ENCODE data around the gene COX5A. TPM values are rescaled to one million over a fixed set of nuclear protein-coding genes. Genes with fewer than 3 reads are reported as not detected.

COX5A gene
- total and polyA plus RNA-seq, 2 donors from 2014 or later = 150 to 701 TPM

DNA sequence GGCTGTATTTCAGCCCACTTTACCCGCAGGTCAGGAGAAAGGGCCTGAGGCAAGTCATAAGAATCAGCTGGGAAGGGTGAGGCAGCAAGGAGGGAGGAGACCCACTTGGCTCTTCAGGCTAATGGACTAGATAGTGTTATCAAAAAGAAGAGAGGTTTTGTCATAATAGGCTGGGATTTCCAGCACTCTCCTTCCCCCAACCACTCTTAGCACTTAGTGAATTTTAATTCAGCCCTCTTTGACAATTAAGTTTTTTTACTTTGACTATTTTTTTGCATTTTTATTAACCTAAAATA is 47.3 kb downstream of the COX5A start:
- FAIRE-seq (no peak), DNase-seq (no peak)
- Histone ChIP-seq H3K36me3 (ENCODE audit: control insufficient read depth in 2 of 3, insufficient read depth in 3 of 3, low read length in 3 of 3) (peaks cover 0 to 6% (median 3%) of the 10 kb centered on the region in 3 donors), H3K4me1 (ENCODE audit: control insufficient read depth in 2 of 3, insufficient read depth in 2 of 3, low read depth in 1 of 3, low read length in 3 of 3) (peaks cover 4 to 12% (median 5%) of the 10 kb centered on the region in 3 donors), H3K4me3 (ENCODE audit: low read length in 3 of 3) (peak overlapping the region in 2 of 3 donors; percentile 91 to 98), H3K27me3 (ENCODE audit: control insufficient read depth, insufficient read depth, low read length) (no peaks in the 10 kb centered on the region), H3K27ac (ENCODE audit: low read depth in 2 of 2, low read length in 2 of 2) (no peak overlapping the region), H3K9ac (ENCODE audit: low read length in 3 of 3) (peak overlapping the region in 2 of 3 donors; percentile 71 to 93), H3K9me3 (ENCODE audit: control insufficient read depth in 2 of 3, insufficient read depth in 1 of 3, low read length in 3 of 3) (no peaks in the 10 kb centered on the region)
- intact Hi-C loops (cut with DNase I) = no loop called here
- TF ChIP-seq, protein P1, sequence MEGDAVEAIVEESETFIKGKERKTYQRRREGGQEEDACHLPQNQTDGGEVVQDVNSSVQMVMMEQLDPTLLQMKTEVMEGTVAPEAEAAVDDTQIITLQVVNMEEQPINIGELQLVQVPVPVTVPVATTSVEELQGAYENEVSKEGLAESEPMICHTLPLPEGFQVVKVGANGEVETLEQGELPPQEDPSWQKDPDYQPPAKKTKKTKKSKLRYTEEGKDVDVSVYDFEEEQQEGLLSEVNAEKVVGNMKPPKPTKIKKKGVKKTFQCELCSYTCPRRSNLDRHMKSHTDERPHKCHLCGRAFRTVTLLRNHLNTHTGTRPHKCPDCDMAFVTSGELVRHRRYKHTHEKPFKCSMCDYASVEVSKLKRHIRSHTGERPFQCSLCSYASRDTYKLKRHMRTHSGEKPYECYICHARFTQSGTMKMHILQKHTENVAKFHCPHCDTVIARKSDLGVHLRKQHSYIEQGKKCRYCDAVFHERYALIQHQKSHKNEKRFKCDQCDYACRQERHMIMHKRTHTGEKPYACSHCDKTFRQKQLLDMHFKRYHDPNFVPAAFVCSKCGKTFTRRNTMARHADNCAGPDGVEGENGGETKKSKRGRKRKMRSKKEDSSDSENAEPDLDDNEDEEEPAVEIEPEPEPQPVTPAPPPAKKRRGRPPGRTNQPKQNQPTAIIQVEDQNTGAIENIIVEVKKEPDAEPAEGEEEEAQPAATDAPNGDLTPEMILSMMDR (IDR thresholded peaks at IDR 0.05; ENCODE audit: borderline replicate concordance, extremely low read depth, insufficient read depth) = no peak

- H3K4me3 ChIP-seq (ENCODE audit: low read length in 3 of 3) = peak within 1 kb of the TSS; percentile 88 to 98 (median 91)
- FAIRE-seq (no peak), DNase-seq (peak; percentile 90 to 94 (median 94))
- peak within 1 kb of the TSS; percentile 71 to 93 (median 84) for H3K9ac ChIP-seq (ENCODE audit: low read length in 3 of 3)
- H3K36me3 ChIP-seq (ENCODE audit: control insufficient read depth in 2 of 3, insufficient read depth in 3 of 3, low read length in 3 of 3) = peaks cover 0 to 6% (median 3%) of the 10 kb centered on the region in 3 donors
- peaks cover 4 to 12% (median 5%) of the 10 kb centered on the region in 3 donors for H3K4me1 ChIP-seq (ENCODE audit: control insufficient read depth in 2 of 3, insufficient read depth in 2 of 3, low read depth in 1 of 3, low read length in 3 of 3)
- H3K27ac ChIP-seq (ENCODE audit: low read depth in 2 of 2, low read length in 2 of 2) = peak within 1 kb of the TSS; percentile 62 to 85
- H3K27me3 ChIP-seq (ENCODE audit: control insufficient read depth, insufficient read depth, low read length) = no peaks in the 10 kb centered on the region
- no peaks in the 10 kb centered on the region for H3K9me3 ChIP-seq (ENCODE audit: control insufficient read depth in 2 of 3, insufficient read depth in 1 of 3, low read length in 3 of 3)
- TF ChIP-seq, protein P1 (IDR thresholded peaks at IDR 0.05; ENCODE audit: borderline replicate concordance, extremely low read depth, insufficient read depth) = peak; percentile 30
- intact Hi-C loops (cut with DNase I) = no loop called here
Observed at GRCh38 chr15:74889883-74890664, 47.8 kb downstream of the COX5A start, which contains the start of gene MPI. TSS of gene MPI (plus strand) at chr15:74890042. CDS start at chr15:74890074, 32 bp downstream.

DNA sequence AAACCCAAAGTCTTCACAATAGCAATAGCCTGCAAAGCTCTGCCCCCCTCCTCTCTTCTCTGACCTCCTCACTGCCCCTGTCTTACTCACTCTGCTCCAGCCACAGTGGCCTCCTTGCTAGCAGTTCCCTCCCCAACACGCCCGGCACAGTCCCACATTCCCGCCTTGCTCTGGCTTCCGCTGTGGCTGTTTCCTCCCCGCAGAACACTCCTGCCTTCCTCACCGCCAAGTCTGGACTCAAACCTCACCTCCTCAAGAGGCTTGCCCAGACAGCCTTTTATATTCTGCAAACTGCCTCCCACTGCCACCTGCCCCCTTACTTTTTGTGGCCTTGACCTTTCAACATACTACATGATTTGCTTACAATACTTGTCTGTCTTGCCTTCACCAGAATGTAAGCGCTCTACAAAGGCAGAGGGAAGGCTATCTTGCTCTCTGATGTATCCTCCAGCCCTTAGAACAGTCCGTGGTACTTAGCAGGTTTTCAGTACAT is 48.4 kb downstream of the COX5A start:
- Histone ChIP-seq H3K27ac (ENCODE audit: low read depth in 2 of 2, low read length in 2 of 2) (no peak overlapping the region), H3K4me1 (ENCODE audit: control insufficient read depth in 2 of 3, insufficient read depth in 2 of 3, low read depth in 1 of 3, low read length in 3 of 3) (peaks cover 4 to 12% (median 5%) of the 10 kb centered on the region in 3 donors), H3K9ac (ENCODE audit: low read length in 3 of 3) (peak overlapping the region; percentile 34 to 93 (median 71)), H3K27me3 (ENCODE audit: control insufficient read depth, insufficient read depth, low read length) (no peaks in the 10 kb centered on the region), H3K4me3 (ENCODE audit: low read length in 3 of 3) (peak overlapping the region; percentile 88 to 98 (median 91)), H3K36me3 (ENCODE audit: control insufficient read depth in 2 of 3, insufficient read depth in 3 of 3, low read length in 3 of 3) (peaks cover 0 to 6% (median 3%) of the 10 kb centered on the region in 3 donors), H3K9me3 (ENCODE audit: control insufficient read depth in 2 of 3, insufficient read depth in 1 of 3, low read length in 3 of 3) (no peaks in the 10 kb centered on the region)
- FAIRE-seq (no peak), DNase-seq (peak in 3 of 5 donors; percentile 57 to 71 (median 64))
- intact Hi-C loops (cut with DNase I) = no loop called here
- TF ChIP-seq, protein P1 (IDR thresholded peaks at IDR 0.05; ENCODE audit: borderline replicate concordance, extremely low read depth, insufficient read depth) = no peak
